Sigmoid colon (tissue), 7 donors: ENCODE data around the gene BRD9. TPM values are rescaled to one million over a fixed set of nuclear protein-coding genes. Genes with fewer than 3 reads are reported as not detected.

Source experiments
- DNase-seq: peaks from one replicate; pipeline ENCODE4 v3.0.0-alpha.2; 2019
- H3K27ac ChIP-seq, 4 donors: fragments of 200-600 bp; sonication (generic); one replicate each; pipeline ENCODE4 v1.5.1; 2016 to 2019; ENCODE audit warnings: mild to moderate bottlenecking in 1 of 4
- H3K27me3 ChIP-seq, 3 donors: fragments of 200-600 bp; sonication (generic); one replicate each; pipeline ENCODE4 v1.5.1; 2019; ENCODE audit warnings: mild to moderate bottlenecking in 1 of 3
- H3K36me3 ChIP-seq, 4 donors: fragments of 200-600 bp; sonication (generic); one replicate each; pipeline ENCODE4 v1.5.1; 2016 to 2019
- H3K4me1 ChIP-seq, 4 donors: fragments of 200-600 bp; sonication (generic); one replicate each; pipeline ENCODE4 v1.5.1; 2017 to 2019
- H3K4me3 ChIP-seq, 4 donors: fragments of 200-600 bp; sonication (generic); one replicate each; pipeline ENCODE4 v1.5.1; 2017 to 2019; ENCODE audit warnings: mild to moderate bottlenecking in 2 of 4, moderate library complexity in 1 of 4
- H3K9me3 ChIP-seq, 4 donors: fragments of 200-600 bp in 3 of 4; sonication (generic) in 3 of 4; one replicate each; pipeline versions ENCODE4 v1.5.1 to v1.6.1; 2013 to 2019
- EP300 ChIP-seq, 4 donors: sonication (generic); formaldehyde crosslinking; IDR thresholded peaks; one replicate each; pipeline ENCODE4 v1.6.1; 2017; ENCODE audit warnings: antibody characterized with exemption in 4 of 4
- POLR2A ChIP-seq, 2 donors: fragments of 450-650 bp; IDR thresholded peaks; one replicate each; pipeline ENCODE4 v1.6.1; 2016; ENCODE audit warnings: antibody characterized with exemption in 2 of 2, mild to moderate bottlenecking in 2 of 2, moderate library complexity in 2 of 2
- POLR2AphosphoS5 ChIP-seq, 4 donors: sonication (generic); formaldehyde crosslinking; IDR thresholded peaks; one replicate each; pipeline ENCODE4 v1.6.1; 2017; ENCODE audit warnings: antibody characterized with exemption in 4 of 4
- WGBS, 2 donors: extraction: QIAGEN DNeasy Blood & Tissue Kit; methylation state at CpG; one replicate each; pipeline ENCODE4 v1.1.7; 2013; 5-methylcytosine and 5-hydroxymethylcytosine counted together
- intact Hi-C: fragments of 100-400 bp; cut with DNase I; formaldehyde crosslinking; loops from one replicate; pipeline ENCODE4 v1.15.1; 2023
- polyA plus RNA-seq, 3 donors: library from polyadenylated mRNA; stranded (reverse); fragments of 200-250 nt; gene quantifications; one replicate each; pipeline ENCODE4 v1.2.3, GENCODE V29; 2013
- total RNA-seq, 4 donors: library from RNA; depleted of rRNA; stranded (reverse); fragments of >200 nt; gene quantifications; one replicate each; pipeline ENCODE4 v1.1.0, GENCODE V29; 2016
- TF ChIP-seq, protein P1 (sequence below), 4 experiments: fragments of 450-650 bp in 3 of 4; fragments of 200-600 bp in 1 of 4; IDR thresholded peaks; one replicate each; pipeline ENCODE4 v1.5.1; 2016 to 2019; ENCODE audit warnings: antibody characterized with exemption in 4 of 4, mild to moderate bottlenecking in 3 of 4, moderate library complexity in 2 of 4
- donor health status: healthy with polysubstance abuse.
- donor health status: Bipolar disorder and iron deficiency.
- donor health status: healthy.

BRD9 gene
- total and polyA plus RNA-seq, 7 donors: 12.9 to 38.8 (median 22.4) TPM

DNA sequence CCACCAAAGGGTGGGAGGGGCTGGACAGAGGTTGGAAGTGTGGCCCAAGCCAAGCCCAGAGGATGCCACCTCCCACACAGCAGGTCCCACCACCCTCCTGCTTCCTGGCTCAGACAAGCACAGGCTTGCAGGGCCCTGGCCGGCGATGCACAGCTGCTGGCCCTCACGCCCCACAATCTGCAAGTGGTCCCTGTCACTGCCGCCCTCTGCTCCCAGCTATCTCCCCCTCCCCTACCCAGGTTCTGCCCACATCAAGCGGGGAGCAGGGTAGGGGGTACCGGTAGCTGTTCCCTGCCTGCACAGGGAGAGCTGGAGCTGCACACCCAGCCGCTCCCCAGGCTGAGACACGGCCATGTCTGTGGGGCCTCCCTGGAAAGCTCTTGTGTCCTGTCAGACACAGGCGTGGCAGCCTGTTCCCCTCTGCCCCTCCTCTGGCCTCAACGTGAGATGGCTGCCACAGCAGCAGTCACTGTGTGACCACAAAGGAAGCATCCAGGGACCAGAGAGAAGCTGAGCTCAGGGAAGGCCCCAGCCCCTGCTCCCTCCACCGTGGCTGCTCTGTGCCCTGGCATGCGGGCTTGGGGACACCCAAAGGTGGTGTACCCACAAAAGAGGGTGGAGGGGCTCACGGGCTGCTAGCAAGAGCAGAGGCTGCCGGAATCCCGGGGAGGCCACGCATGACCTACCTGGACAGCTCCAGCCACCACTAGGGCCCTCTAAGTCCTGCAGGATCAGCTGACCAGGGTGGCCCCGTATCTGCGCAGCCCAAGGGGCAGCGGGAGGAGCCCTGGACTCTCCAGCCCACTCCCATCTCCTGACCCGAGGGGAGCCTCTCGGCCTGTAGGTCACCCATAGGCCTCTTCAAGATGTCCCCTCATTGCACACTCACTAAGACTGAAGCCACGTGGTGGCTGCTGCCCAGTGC is 30.9 kb downstream of the BRD9 start:
- Histone ChIP-seq H3K4me1 (no peaks in the 10 kb centered on the region), H3K27ac (no peak overlapping the region), H3K36me3 (peaks cover 0 to 46% (median 29%) of the 10 kb centered on the region in 4 donors), H3K9me3 (no peaks in the 10 kb centered on the region), H3K27me3 (no peaks in the 10 kb centered on the region), H3K4me3 (no peak overlapping the region)
- TF ChIP-seq POLR2A (IDR thresholded peaks at IDR 0.05): no peak
- no peak for TF ChIP-seq EP300 (IDR thresholded peaks at IDR 0.05)
- TF ChIP-seq, protein P1, sequence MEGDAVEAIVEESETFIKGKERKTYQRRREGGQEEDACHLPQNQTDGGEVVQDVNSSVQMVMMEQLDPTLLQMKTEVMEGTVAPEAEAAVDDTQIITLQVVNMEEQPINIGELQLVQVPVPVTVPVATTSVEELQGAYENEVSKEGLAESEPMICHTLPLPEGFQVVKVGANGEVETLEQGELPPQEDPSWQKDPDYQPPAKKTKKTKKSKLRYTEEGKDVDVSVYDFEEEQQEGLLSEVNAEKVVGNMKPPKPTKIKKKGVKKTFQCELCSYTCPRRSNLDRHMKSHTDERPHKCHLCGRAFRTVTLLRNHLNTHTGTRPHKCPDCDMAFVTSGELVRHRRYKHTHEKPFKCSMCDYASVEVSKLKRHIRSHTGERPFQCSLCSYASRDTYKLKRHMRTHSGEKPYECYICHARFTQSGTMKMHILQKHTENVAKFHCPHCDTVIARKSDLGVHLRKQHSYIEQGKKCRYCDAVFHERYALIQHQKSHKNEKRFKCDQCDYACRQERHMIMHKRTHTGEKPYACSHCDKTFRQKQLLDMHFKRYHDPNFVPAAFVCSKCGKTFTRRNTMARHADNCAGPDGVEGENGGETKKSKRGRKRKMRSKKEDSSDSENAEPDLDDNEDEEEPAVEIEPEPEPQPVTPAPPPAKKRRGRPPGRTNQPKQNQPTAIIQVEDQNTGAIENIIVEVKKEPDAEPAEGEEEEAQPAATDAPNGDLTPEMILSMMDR (IDR thresholded peaks at IDR 0.05): no peak
- no peak for TF ChIP-seq POLR2AphosphoS5 (IDR thresholded peaks at IDR 0.05)
- DNase-seq: no peak
- WGBS, 2 donors: 85 to 87% methylated on average over 22 of the region's 22 CpGs
- intact Hi-C loops: no loop called here

DNA sequence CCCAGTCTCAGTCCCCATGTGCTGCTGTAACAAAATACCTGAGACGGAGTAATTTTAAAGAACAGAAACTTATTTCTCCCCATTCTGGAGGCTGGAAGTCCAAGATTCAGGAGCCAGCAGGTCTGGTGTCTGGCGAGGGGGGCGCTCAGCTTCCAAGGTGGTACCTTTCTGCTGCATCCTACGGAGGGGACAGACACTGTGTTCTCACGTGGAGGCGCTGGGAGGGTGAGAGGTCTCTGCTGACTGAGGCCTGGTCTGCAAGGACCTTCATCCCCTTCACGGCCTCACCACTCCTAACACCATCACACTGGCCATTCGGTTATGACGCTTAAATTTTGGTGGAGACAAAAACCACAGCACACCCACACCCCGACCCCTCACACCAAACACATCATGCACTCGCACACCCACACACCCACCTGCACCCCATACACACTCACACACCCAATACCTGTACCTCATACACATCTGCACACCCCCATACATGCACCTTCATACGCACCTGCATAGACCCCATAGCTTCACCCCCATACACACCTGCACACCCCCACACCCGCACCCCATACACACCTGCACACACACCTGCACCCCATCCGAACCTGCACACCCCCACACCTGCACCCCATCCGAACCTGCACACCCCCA is 32.0 kb downstream of the BRD9 start:
- Histone ChIP-seq H3K9me3 (no peaks in the 10 kb centered on the region), H3K36me3 (peaks cover 0 to 35% (median 26%) of the 10 kb centered on the region in 4 donors), H3K4me3 (no peak overlapping the region), H3K4me1 (no peaks in the 10 kb centered on the region), H3K27ac (no peak overlapping the region), H3K27me3 (no peaks in the 10 kb centered on the region)
- DNase-seq: no peak
- TF ChIP-seq POLR2AphosphoS5 (IDR thresholded peaks at IDR 0.05) (no peak), EP300 (IDR thresholded peaks at IDR 0.05) (no peak), POLR2A (IDR thresholded peaks at IDR 0.05) (no peak)
- TF ChIP-seq, protein P1 (IDR thresholded peaks at IDR 0.05): no peak
- WGBS, 2 donors: 93% methylated on average over 15 of the region's 15 CpGs
- intact Hi-C loops: no loop called here

GRCh38 chr5:859798-860296 is 32.8 kb downstream of the BRD9 start:
- intact Hi-C loops: no loop called here
- Histone ChIP-seq H3K27ac (no peak overlapping the region), H3K36me3 (peaks cover 0 to 28% (median 20%) of the 10 kb centered on the region in 4 donors), H3K9me3 (no peaks in the 10 kb centered on the region), H3K4me3 (no peak overlapping the region), H3K27me3 (no peaks in the 10 kb centered on the region), H3K4me1 (no peaks in the 10 kb centered on the region)
- DNase-seq: no peak
- TF ChIP-seq, protein P1 (IDR thresholded peaks at IDR 0.05): no peak
- WGBS, 2 donors: 90% methylated on average over 16 of the region's 16 CpGs

- Histone ChIP-seq H3K36me3 (peaks cover 0 to 23% (median 17%) of the 10 kb centered on the region in 4 donors), H3K27ac (no peak overlapping the region), H3K4me1 (no peaks in the 10 kb centered on the region), H3K27me3 (peaks cover 0 to under 1% (median 0%) of the 10 kb centered on the region in 3 donors), H3K9me3 (no peaks in the 10 kb centered on the region), H3K4me3 (no peak overlapping the region)
- no peak for DNase-seq
- TF ChIP-seq POLR2A (IDR thresholded peaks at IDR 0.05) (no peak), POLR2AphosphoS5 (IDR thresholded peaks at IDR 0.05) (no peak), EP300 (IDR thresholded peaks at IDR 0.05) (no peak)
- TF ChIP-seq, protein P1 (IDR thresholded peaks at IDR 0.05): no peak
- intact Hi-C loops: no loop called here
- WGBS, 2 donors: 88 to 91% methylated on average over 16 of the region's 16 CpGs
Observed at GRCh38 chr5:859391-859790, 33.2 kb downstream of the BRD9 start.
